CD4-positive, alpha-beta T cell treated with Interleukin-12 subunit alpha and Interleukin-12 subunit beta, for 1 hour (primary cell): ENCODE data around the gene TMEM183A.

Source experiments
- DNase-seq: peaks from one replicate; pipeline ENCODE4 v3.0.0-alpha.2; 2020

The TMEM183A gene

DNA sequence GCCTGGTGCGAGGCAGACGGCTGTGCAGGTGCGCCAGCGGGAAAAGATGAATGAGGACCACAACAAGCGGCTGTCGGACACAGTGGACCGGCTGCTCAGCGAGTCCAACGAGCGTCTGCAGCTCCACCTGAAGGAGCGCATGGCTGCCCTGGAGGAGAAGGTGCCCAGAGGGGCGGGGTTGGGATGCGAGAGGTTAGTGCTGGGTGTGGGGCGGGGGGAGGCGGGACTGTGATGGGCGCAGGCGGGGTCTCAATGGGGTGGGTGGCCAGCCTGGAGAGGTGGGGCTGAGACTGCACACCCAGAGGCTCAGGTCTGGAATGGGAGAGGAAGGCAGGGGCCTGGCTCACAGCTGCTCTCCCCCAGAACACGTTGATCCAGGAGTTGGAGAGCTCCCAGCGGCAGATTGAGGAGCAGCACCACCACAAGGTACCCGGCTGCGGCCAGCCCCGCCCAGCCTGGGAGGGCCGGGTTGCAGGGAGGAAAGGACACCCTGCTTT is 41.4 kb downstream of the TMEM183A start:
- no peak for DNase-seq

DNA sequence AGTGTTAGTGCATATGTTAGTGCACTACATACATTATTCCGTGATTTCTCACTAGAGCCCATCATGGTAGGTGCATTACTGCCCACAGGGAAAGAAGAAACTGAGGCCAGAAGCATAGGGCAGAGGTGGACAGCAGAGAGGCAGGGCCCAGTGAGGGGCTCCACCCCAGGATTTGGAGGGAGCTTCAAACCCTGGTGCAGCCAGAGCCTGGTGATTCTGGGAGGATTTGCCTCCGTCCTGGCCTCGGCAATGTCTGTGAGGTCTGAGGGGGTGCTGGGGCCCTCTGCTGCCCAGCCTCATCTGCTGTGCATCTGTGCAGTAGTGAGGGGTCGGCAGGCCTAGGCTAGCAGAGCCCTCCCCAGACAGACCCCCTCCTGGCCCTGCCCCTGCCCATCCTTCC is 41.9 kb downstream of the TMEM183A start:
- DNase-seq = no peak

DNA sequence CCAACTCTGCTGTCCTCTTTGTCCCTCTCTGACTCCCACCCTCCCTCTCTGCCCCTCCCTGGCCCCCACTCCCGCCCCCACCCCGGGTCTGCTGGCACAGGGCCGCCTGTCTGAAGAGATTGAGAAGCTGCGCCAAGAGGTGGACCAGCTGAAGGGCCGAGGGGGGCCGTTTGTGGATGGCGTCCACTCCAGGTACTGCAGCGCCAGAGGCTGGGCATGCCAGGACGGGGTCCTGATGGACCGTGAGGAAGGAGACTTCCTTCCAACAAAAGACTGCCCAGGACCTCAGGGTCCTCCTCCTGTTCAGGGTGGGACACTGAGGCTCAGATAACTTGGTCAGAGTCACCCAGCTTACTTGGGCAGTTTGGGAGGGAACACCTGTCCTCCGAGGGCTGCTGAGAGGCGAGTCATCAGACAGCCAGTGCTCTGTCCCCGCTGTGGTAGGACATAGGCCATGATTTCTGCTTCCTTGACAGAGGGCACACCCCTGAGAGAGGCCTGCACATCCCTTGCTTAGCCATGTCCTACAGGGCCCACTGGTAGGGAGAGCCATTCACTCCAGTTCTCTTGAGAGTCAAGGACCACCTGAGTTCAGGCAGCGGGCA is 42.5 kb downstream of the TMEM183A start:
- no peak for DNase-seq

DNA sequence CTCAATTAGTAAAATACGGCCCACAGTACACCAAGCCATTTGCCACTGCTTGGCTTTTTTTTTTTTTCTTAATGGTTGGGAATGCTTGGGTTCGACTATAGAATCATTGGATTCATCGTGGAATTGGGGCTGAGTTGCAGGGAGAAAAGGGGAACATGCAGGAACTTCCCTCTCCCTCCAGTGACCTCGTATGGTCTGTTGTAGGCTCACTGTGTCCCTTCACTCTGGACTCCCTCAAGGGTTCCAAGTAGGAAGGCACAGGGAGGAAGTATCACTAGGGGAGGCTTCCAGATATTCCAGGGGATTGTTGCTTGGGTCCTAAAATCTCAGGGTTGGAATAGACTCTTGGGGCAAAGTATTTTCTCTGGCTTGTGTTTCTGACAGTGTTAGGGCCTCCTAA is 43.7 kb downstream of the TMEM183A start:
- DNase-seq = no peak

DNA sequence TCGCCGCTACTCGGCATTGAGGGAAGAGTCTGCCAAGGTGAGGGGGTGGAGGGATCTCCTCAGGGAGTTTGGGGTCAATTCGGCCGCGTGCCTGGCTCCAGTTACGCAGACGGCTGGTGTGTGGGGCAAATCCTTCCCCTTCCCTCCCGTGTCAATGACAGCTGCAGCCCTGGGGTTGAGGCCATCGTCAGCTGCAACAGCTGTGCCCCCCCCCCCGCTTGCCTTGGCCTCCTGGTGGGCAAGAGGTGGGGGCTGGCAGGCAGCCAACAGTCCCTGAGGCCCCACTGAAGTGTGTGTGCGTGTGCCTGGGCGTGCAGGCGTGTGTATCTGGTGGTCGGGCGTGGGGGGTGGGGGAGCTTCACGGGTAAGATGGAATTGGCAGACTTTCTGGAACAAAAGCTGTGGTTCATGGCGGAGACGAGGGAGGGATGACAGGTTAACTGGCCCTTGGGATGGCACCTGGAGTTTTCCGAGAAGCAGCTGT is 44.7 kb downstream of the TMEM183A start:
- DNase-seq = no peak

DNA sequence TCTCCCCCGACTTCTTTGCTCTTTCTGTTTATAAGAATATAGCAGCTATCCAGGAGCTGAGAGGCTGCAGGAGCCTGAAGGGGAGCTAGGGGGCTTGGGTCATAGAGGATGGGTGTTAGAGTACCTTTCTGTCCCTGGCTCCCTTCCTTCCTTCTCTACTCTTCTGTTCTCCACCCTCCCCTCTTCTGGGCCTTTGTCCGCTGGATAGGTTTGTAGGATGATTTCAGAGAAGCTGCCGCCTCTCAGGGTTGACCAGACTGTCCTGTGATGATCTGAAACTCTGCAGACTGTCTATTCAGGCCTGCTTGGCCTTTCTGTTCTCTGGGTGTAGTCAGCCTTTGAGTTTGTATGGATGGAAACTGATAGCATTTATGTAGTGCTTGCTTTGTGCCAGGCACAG is 45.4 kb downstream of the TMEM183A start:
- no peak for DNase-seq

DNA sequence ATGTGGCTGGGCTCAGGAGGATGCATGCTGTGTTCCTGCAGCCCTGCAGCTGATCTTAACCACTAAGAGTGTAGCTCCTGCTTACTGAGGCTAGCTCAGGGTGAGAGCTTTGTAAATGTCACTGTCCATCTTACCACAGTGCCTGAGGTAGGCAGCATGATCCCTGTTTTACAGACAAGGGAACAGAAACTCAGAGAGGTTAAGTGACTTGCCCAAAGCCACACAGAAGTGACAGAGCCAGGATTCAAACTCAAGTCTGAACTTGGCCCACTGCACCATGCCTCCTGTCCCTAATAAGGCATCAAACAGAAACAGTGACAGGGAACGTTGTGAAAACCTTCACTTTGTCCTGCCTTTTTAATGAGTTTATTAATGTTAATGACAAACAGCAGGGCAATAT is 47.0 kb downstream of the TMEM183A start:
- no peak for DNase-seq

DNA sequence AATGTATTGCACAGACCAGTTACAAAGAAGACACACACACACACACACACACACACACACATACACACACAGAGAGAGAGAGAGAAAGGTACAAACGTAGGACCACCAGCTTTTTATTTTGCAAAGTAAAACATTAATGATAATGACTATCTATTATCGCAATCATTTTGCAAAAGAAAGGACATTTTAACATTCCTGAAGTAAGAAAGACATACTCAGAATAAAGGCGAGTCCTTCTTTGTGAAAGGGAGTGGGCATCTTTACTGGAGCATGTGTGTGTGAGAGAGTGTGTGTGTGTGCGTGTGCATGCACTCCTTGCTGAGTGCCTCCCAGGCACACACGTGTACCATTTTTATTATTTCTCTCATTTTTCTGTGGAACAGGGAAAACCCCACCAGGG is 47.5 kb downstream of the TMEM183A start:
- DNase-seq = no peak

DNA sequence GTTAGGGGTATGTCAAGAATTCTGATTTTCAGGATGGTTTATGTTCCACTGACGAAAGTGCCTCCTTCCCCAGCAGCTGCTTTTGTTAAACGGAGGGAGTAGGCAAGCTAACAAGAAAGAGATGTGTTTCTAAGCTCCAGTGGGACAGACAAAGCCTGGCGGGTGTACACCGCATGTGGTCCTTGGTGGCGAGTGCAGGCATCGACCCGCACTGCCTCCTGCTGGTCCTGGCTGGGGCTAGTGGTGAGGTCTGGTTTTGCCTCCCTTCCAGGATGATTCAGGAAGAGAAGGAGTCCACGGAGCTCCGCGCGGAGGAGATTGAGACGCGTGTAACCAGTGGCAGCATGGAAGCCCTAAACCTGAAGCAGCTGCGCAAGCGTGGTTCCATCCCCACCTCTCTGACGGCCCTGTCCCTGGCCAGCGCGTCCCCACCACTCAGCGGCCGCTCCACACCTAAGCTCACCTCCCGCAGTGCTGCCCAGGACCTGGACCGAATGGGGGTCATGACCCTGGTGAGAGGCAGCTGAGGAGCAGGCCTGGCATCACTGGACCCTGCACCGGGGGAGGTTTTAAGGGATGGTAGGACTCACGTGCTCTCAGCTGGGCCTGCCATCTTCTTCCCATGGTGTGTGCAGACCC is 48.1 kb downstream of the TMEM183A start:
- DNase-seq = no peak

DNA sequence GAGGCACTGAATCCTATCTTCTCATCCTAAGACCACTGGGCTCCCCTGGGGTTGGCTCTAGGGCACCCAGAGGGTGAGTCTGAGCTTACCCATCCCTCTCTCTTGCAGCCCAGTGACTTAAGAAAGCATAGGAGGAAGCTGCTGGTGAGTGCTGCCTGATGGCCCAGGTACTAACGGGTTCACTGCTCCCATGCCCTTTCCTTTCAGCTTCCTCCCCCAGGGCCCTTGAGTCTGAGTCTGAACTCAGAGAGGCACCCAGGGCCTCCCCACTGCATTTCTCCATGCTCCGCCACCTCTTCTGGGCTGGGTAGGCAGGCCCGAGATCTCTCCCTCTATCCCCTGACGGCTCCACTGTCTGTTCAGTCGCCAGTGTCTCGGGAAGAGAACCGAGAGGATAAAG is 48.8 kb downstream of the TMEM183A start:
- no peak for DNase-seq

DNA sequence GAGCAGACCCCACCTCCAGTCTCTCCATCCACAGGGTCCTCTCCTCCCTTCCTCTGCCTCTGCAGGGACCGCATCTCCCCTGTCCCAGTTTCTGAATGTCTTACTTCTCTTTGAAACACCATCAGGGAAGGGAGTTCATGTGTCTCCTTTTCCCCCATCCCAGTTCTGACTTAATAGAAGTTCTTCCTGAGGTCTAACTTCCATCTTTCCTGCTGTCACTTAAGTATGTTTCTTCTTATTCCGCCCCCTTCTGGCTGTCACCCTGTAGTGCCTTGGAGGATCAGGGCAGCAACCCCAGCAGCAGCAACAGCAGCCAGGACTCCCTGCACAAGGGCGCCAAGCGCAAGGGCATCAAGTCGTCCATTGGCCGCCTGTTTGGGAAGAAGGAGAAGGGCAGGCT is 49.3 kb downstream of the TMEM183A start:
- DNase-seq = no peak

DNA sequence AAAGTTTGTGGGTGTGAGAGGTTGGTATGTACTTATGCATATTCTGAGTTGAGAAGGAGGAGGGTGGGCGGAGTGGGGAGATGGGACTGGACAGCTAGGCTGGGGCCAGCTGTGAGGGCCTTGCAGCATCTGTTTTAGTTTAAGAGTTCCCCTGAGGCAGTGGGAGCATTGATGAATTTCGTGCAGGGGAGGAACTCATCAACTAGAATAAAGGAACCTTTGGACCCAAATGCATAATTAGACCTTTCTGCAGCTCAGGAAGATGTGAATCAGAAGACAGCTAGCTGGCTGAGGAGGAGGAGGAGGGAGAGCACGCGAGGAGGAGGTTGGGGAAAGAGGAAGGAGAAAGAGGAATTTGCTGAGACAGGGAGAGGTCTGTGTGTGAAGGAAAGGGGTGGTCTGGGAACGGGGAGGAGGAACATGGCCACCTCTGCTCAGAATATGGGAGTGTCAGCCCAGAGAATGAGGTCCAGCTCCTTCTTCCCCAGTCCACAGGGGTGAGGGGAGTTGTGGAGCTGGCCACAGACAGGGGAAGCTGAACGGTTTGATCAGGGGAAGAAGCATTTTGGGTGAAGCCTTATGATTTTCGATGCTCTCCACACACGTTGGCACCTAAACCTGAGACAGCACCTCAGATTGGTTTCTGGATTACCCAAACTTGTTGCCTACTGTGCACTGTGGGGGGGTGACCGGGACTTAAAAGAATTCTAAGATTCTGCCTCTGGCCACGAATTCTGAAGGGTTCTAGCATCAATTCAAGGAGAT is 50.9 kb downstream of the TMEM183A start:
- no peak for DNase-seq

DNA sequence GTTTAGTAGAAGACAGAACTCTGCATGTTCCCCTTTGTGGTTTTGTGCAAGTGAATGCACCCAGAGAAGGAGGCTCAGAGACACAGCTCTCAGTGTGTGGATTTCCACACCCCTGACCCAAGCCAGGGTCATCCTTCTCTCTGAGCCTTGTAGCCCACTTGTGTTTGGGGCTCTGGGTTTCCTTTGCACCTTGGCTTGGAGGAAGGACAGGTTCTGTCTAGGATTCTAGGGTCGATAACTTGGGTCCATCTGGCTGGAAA is 51.4 kb downstream of the TMEM183A start:
- no peak for DNase-seq

DNA sequence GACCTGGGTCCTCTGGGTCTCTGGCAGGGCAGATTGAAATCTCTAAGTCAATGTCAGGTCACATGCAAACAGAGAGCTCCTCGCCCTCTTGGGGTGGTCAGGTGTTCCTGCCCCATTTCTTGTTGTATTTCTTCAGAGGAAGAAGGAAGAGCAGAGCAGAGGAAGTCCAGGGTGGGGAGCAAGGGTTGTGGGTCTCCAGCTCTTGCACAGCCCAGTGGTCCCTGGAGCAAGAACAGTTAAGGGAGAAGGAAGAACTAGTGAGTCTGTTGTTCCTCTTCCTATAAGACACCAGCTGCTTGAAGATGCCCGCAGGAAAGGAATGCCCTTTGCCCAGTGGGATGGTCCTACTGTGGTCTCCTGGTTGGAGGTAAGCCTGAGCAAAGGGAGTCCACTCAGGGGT is 52.3 kb downstream of the TMEM183A start:
- DNase-seq = no peak

DNA sequence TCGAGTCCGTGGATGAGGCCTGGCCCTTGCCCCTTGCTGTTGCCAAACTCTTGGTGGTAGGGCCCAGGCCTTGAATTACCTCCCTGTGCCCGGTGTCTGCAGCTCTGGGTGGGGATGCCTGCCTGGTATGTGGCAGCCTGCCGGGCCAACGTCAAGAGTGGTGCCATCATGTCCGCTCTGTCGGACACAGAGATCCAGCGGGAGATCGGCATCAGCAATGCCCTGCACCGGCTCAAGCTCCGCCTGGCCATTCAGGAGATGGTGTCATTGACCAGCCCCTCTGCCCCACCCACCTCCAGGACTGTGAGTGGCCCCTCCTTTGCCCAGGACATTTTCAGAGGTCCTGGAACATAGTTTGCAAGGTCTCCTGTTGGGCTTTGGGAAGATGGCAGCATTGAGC is 52.9 kb downstream of the TMEM183A start:
- no peak for DNase-seq

DNA sequence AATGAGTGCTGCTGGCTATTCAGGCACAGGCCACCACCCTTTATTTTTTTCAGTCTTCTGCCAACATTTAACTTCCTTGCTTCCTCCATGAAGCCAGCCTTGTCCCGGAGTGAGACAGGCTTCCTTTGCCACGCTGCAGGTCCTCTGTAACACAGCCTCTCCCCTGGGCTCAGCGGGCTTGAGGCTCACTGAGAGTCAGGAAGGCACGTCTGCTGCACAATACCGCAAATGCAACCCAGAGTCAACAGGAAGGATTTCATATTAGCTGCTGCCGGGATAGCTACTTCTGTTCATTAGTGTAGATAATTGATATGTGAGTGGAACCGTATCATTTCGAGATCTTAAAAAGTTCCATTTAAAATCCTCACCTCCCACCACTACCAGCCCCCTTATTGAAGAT is 56.1 kb downstream of the TMEM183A start:
- no peak for DNase-seq

DNA sequence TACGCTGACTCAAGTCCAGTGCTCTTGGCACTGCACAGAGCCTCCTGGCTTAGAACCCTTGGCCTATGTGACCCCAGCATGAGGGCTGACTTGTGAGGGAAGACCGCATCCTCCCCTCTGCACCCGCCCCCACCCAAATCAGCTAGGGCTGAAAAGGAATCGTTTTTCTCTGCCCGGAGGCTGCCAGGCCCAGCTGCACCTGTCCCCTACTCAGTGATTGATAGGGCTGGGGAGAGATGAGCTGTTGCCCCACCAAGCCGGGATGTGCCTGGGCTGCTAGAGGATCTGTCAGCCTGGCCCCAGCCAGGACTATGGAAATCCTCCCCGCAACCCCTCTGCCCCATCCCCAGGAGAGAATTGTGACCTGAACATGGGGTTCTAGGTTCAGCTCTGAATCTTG is 58.0 kb downstream of the TMEM183A start:
- DNase-seq = no peak

DNA sequence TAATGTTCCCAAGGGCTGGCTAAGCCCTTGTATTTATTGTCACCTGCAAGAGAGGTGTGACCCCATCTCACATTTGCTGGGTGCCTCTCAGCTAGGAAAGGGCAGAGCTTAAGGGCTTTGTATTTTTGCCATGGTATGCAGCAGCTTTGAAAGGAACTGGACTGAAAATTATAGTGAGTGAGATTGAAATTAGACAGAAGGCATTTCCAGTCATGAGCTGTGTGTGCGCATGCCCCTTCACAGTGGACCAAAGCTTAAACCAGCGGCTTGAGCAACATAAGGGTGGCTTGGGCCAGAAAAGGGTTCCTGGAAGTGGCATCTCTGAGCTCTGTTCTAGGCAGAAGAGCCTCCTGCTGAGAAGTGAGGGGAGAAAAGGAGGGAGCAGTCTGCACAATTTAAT is 58.8 kb downstream of the TMEM183A start:
- no peak for DNase-seq

DNA sequence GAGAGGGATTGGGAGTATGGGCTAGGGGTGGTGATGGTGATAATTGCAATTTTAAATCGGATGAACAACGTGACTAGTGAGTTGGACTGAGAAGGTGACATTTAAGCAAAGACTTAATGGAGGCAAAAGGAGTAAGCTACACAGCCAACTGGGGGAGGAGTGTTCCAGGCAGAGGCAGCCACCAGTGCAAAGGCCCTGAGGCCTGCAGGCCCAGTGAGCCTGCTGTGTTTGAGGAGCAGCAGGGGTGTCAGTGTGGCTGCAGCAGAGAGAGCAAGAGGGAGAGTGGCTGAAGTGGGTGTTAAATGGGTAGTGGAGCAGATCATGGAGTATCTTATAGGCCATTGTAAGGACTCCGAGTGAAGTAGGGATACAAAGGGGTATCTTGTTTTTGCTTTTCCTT is 59.8 kb downstream of the TMEM183A start:
- DNase-seq = no peak

DNA sequence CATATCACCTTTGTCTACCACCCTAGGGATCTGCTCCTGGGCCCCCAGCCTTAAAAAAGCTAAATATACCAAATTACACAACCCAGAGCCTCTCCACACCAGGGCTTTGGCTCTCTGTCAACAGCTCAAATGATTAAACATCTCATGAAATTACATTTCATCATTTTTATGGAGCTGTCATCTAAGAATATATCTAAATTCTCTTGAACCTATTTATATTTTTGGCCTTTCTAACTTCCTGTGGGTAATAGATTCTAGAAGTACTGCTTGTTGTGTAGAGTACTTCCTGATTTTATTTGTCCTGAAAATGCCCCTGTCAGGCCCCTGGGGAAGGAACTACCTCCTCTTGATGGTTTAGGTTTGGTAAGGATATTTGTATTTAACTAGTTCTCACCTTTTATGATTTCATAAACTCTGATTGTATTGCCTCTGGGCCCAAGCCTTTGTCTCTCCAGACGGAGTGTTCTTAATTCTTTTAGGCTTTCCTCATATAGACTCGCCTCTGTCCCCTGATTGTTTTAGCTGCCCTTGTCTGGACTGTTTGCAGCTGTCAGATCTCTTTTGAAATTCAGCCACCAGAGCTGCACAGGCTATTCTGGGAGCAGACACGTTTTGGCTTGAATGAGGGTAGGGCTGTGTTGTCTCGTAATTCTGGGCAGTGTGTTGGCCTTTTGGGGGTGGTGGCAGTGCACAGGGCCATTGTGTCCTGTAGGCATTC is 62.0 kb downstream of the TMEM183A start:
- no peak for DNase-seq

DNA sequence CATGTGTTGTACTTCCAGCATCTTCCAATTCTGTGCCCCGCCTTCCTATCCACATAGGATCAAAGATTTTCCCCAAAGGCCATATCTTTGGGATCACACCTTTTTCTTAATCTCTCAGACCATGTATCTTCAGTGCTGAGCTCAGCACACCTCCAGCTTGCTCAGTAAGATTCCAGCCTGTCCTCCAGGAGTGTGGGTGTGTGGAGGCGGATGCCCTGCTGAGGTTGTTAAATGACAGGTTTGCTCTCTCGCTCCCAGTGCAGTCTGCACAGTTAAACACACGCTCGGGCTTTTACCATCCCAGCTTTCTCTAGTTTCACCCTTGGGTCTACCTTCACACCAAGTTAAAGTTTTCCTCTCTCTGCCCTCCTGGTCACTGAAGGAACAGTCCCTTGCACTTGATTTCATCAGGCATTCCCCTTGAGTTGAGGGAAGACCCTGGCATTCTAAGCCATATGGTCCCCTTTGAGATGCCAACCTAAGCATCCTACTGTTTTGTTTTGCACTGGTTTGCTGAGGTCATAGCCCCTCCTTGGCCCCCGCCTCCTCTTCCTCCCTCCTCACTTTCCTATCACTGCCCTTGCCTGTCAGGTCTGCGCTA is 64.9 kb downstream of the TMEM183A start:
- no peak for DNase-seq

DNA sequence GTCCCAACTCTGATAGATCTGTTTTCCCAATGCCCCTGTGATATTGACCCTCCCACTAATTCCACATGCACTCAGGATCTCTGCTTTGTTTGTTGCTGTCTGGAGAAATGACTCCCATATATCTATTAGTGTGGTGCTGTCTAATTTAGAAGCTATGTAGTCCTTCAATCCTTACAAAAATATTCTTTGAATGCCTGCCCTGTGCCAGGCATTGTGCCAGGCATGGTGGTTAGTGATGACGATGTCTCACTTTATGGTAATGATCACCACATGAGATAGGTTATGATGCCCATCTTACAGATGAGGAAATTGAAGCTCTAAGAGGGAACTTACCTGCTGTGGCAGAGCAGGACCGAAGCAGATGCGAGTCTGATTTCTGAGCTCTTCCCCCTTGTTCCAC is 65.7 kb downstream of the TMEM183A start:
- DNase-seq = no peak

DNA sequence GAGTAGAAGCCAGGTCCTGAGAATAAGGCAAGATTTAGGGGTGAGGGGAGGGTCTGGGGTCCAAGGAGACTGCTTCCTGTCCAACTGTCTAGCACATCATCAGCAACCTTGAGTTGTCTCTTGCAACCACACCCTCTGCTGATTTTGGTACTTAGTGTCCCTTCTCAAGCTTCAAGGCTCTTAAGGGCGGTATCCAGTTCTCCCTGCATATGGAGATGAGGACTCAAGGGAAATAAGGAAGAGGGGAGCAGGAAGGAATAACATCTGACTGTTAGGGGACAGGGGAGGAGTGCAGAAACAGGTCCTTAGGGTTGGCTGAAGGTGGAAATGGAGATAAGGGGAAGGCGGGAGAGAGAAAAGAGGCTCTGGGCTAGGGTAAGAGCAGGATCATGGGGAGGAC is 66.3 kb downstream of the TMEM183A start:
- DNase-seq = no peak
